HG03558 (cell line): ENCODE data around the gene CEP55.

ENCODE experiments used
- ATAC-seq: cut with Tn5 transposase; IDR thresholded peaks from one replicate; pipeline ENCODE4 v1.9.1; 2021; ENCODE audit warnings: moderate number of reproducible peaks; ENCODE audit not compliant: unreplicated experiment; ENCODE audit errors: extremely low read depth

CEP55 gene

GRCh38 chr10:93554760-93555432 lies 58.5 kb downstream of the CEP55 start:
- ATAC-seq: no peak

- ATAC-seq: no peak
Observed at GRCh38 chr10:93559490-93559889, 63.1 kb downstream of the CEP55 start.

GRCh38 chr10:93560541-93560940 lies 64.1 kb downstream of the CEP55 start:
- ATAC-seq: no peak

- no peak for ATAC-seq
Observed at GRCh38 chr10:93565446-93565845, 69.0 kb downstream of the CEP55 start.

GRCh38 chr10:93566435-93567276 lies 70.2 kb downstream of the CEP55 start, which contains the start of gene FFAR4:
Gene FFAR4, plus strand, starts transcription at chr10:93566665. Its CDS starts 56 bp downstream, at chr10:93566721.
- ATAC-seq: no peak

- no peak for ATAC-seq
Observed at GRCh38 chr10:93567277-93568104, 71.1 kb downstream of the CEP55 start.

- ATAC-seq: no peak
Observed at GRCh38 chr10:93568105-93568390, 71.6 kb downstream of the CEP55 start.

GRCh38 chr10:93570383-93570782 lies 74.0 kb downstream of the CEP55 start:
- no peak for ATAC-seq

GRCh38 chr10:93572606-93573005 lies 76.2 kb downstream of the CEP55 start:
- no peak for ATAC-seq

GRCh38 chr10:93573051-93573909 lies 76.9 kb downstream of the CEP55 start:
- ATAC-seq: no peak

- ATAC-seq: no peak
Observed at GRCh38 chr10:93573924-93574323, 77.5 kb downstream of the CEP55 start.

GRCh38 chr10:93576888-93577287 lies 80.5 kb downstream of the CEP55 start:
- ATAC-seq: no peak

GRCh38 chr10:93577565-93577964 lies 81.2 kb downstream of the CEP55 start:
- ATAC-seq: no peak
